ENCODE measurements around the gene C1orf167.

C1orf167 gene

DNA sequence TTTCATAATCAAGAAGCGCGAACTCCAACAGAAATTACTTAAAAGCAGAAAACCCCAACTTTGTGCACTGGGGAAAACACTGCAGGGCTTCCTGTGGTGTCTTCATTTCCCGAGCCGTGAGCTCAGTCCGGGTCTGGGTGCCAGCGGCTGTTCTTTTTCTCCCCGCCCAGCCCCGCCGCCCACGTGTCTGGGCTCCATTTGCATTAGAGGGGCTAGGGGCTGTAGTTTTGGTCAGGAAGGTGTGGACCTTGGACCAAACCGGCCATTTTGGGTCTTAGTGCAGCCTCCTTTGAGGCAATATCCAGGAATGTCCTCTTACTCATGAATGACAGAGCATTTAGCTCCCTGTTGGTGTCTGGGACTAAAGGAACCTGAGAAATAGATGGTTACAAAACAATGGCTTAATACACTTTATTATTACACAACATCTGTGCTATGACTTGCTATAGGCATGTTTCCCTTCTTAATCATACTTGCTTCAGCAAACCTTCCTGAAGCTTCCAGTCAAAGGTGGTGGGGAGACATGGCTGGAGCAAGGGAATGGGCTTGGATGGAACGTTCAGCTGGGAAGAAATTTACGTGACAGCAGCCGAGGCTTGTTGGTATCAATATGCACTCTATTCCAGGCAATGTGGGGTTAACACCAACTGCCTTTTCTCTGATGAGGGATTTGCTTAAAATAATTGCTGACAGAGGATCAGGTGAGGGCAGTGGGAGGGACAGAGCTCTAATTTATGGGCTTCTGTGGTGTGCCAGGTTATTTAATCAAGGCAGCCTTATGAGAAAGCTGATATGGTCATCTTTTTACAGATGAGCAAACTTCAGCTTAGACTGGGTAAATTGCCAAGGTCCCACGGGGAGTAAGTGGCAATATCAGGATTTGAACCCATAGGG is 25.0 kb upstream of the C1orf167 start:
- peak; percentile 44 for DNase-seq

DNA sequence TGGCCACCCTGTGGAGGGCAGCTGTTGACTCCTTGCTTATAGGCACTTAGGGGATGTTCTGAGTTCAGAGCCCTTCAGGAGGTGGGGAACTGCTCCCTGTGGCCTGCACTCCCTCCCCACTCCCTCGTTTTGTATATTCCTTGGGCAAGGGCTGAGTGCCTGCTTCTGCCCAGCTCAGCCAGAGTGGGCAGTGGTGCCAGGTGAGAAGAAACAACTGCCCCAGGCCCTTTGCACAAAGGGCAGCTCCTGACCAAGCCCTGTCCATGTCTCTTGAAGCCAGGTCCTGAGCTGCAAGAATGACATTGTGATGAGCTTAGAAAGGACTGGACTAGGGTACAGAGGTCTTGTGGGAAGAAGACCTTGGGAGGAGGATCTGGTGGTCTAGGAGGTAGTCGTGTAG is 23.9 kb upstream of the C1orf167 start:
- DNase-seq, result no peak

DNA sequence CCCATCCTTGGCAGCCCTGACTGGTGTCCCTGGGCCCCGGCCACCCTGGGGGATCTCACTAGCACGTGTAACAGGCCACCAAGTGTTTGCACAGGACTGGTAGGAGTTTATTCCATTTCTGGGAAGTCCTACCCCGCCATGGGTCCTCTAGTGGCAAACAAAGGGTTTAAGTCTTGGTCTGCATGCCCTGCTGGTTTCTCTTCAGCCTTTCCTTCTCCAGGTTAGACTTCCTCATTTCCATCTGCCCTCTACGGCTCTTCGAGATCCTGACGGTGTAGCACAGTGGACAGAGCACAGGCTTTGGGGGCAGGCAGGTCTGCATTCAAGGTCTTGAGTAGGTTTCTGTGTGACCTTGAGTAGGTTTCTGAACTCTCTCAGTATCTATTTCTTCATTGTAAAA is 23.2 kb upstream of the C1orf167 start:
- no peak for DNase-seq

DNA sequence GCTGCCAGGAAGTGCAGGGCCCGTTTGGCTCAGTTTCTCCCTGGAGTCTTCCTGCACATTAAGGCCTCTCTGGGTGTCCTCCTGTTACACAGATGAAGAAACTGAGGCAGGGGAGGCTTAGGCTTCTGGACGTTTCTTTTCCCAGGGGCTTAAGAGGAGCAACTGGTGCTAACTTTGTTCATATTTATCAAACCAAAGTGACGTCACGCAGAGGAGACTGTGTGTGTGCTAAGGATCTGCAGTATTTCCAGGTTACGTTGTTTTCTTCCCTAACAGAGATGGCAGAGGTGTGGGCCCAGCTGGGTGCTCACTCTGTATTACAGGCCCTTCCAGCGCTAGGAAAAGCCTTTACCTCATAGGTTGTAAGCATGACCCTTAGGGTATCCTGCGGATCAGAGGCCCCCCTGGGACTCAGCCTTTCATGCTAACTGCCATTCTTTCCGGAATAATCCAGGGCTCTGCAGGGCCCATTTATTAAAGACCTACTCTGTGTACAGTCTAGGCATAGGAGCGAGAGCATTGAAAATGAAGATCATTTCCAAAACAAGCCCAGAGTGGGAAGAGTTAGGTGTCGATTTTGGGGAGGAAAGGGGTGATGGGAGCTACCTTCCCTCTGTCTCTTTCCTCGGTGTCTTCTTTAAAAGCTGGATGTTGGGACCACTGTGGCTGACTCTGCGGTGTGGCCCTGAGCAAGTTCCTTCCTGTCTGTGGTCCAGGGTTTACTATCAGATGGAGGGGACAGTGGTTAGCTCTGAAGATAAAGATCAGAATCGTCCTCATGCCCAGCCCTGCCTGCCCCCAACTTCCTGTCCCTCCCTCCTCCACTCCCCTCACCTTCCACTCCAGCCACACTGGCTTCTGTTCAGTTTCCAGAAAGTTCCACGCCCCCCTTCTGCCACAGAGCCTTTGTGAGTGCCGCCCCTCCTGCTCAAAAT is 21.5 kb upstream of the C1orf167 start:
- DNase-seq, result peak; percentile 33

DNA sequence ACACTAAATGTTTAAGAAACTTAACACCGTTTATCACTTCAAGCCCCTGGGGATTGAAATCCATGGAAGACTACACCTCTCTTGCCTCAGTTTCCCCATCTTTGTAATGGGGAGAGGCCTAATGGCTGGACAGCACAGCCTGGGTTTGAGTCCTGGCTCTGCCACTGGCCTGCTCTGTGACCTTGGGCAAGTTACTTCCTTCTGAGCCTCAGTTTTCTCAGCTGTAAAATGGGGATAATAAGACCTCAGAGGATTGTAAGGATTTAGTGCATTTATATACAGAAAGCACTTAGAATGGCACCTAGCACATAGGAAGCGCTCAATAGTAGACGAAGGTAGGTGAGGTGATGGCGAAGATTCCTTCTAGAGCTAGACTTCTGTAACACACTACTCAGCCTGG is 20.5 kb upstream of the C1orf167 start:
- DNase-seq, result no peak

DNA sequence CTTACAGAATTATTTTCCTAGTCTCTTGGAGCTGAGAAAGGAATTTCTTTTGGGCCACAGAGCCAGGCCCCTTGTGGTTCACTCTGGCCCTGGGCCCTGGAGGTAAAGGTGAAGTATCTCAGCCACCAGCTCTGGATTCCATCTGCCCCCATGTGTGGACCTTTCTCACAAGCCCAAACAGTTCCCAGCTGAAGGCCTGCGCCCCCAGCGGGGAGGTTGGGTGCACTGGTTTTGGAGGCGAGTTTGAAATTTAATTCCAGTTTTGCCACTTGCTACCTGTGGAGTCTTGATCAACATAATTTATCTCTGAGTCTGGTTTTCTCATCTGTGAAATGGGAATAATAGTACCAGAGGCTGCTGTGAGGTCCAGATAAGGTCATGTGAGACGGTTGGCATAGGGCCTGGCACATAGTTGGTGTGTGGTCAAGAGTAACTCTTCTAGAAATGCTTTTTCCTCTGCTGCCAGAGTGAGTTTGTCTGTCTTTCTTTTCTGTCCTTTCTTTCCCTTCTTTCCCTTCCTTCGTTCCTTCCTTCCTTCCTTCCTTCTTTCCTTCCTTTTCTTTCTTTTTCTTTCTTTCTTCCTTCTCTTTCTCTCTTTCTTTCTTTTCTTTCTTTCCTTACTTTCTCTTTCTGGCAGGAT is 20.0 kb upstream of the C1orf167 start:
- no peak for DNase-seq

DNA sequence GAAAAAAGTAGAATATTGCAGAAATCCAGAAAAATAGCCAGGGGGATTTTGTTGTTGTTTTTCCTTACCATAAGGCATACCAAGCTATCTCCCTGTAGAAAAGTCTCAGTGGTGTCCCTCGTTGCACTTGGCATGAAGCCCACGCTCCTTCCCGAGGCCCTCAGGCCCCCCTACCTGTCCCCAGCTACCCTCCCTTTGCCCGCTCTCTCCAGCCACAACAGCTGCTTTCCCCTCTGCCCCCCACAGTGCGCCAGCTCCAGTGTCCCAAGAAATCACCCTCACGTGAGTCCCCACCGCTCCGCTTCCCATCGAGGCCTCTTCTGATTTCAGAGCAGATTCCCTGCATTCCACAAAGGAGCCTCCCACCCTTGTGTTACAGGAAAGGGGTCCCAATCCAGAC is 17.7 kb upstream of the C1orf167 start:
- DNase-seq, result no peak

DNA sequence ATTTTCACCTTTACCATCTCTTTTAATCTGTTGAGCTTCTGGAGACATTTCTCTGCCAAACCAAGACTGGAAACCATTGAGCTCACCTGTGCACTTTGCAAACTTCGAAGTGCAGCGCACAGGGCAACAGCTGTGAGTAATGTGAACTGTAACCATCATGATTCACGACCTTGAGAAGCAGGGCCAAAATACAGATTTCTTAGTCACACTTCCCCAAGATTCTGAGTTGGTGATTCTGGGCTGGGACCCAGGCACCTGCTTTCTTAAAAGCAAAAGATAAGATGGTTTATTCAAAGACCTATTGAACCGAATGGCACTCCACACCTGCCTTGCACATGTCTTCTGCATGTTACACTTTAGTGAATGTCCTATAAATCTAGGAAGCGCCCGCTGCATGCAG is 15.9 kb upstream of the C1orf167 start:
- no peak for DNase-seq

DNA sequence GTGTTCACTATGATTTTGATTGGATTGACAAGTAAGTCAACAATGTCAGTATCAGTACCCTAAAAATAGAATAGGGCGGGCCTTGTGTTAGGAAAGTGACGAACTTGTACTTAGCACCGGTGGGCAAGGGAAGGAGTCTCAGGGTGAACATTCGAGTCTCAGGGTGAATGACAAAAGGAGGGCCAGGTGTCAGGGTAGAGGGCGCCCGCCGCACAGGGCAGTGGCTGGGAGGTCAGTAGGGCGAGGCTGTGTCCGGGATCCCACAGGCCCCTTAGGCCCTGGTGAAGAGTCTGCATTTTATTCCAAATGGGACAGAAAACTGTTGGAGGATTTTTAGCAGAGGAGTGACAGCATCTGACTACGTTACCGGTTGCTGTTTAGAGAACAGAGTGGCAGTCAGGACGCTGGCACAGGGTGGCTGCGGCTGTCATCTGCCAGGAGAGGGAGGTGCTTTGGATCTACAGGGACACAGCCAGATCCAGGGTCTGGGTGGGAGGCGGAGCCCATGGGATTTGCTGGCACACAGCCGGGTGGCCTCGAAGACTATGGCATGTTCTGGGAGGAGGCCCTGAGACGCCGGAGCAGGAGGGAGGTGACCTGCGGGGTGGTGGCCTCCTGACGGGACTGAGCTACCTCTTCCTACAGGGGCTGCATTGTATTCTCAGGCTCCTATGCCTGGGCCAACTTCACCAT is 15.1 kb upstream of the C1orf167 start:
- no peak for DNase-seq

DNA sequence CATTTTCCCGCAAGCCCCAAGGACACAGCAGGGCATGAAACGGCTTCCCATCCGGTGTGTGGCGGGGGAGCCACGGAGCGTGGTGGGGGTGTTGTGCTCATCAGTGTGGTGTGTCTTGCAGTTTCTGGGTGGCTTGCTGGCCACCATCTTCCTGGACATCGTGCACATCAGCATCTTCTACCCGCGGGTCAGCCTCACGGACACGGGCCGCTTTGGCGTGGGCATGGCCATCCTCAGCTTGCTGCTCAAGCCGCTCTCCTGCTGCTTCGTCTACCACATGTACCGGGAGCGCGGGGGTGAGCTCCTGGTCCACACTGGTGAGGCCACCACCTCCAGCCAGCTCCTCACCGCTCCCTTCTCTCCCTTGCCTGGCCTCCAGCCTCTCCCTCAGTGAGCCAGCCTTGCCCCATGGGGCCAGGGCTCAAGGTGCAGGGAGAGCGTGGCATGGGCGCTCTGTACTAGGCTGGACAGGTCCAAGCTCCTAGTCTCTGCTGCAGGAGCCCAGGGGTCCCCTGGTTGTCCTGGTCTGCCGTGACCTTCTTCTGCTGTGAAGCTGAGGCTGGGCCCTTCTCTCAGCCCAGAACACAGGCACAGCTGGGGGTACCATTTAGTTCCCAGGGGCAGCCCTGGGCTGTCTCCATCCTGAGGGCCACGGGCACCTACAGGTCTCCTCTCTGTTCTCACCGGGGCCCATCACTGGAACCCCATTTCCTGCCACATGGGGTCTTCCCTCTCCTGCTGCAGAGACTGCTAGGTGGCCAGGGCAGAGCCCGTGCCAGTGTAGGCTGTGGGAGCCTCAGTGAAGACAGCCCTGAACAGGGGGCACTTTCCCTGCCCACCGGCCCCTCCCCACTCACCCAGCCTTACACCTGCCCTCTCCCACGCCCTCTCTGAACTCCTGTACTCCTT is 13.4 kb upstream of the C1orf167 start:
- DNase-seq, result no peak

DNA sequence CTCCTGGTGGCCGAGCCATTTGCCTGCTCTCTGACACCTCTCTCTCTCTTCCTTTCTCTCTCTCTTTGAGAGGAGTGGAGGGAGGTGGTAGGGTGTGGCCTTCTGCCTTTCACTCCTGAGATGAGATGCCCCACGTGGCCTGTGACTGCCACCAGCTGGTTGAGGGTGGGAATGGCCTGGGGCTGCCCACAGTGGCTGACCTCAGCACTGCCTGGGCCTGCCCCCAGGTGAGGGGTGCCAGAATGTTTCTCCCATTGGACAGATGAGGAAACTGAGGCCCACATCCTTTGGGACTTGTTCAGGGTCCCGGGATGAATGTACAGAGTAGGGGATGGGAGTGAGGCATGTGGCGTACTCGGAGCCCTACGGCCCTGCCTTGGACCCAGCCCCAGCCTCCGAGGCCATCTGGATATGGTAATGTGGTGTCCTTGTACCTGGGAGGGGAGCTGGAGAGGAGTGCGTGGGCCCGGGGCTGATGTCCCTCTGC is 12.7 kb upstream of the C1orf167 start:
- peak; percentile 51 for DNase-seq

DNA sequence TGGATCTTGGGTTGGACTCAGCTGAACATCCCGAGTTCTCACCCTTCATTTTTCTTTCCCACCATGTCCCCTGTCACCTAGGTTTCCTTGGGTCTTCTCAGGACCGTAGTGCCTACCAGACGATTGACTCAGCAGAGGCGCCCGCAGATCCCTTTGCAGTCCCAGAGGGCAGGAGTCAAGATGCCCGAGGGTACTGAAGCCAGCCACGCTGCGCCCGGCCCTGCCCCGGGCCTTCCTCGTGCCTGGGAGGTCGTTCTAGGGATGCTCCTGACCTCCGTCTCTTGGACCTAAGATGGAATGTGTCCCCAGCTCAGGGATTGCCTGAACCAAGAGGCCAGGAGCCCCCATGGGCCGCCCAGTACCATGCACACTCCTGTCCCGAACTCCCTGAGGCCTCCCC is 12.0 kb upstream of the C1orf167 start:
- DNase-seq, result no peak

DNA sequence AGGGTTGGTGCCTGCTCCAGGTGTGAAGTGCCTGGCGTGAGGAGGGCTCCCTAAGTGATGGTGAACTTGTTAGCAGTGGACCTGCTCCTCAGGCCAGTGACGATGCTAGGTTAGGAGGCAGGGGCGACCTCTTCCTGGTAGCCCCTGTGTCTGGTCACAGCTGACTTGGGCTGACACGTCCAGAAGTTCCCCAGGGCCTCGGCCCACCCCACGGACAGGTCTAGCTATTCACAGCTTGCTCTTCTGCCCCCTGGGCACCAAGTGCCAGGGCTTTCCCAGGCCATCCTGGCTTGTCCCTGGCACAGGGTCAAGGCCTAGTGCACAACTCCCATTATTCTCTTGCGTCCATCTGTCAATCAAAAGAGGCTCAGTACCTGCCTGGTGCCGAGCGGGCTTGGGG is 10.9 kb upstream of the C1orf167 start:
- DNase-seq, result no peak

DNA sequence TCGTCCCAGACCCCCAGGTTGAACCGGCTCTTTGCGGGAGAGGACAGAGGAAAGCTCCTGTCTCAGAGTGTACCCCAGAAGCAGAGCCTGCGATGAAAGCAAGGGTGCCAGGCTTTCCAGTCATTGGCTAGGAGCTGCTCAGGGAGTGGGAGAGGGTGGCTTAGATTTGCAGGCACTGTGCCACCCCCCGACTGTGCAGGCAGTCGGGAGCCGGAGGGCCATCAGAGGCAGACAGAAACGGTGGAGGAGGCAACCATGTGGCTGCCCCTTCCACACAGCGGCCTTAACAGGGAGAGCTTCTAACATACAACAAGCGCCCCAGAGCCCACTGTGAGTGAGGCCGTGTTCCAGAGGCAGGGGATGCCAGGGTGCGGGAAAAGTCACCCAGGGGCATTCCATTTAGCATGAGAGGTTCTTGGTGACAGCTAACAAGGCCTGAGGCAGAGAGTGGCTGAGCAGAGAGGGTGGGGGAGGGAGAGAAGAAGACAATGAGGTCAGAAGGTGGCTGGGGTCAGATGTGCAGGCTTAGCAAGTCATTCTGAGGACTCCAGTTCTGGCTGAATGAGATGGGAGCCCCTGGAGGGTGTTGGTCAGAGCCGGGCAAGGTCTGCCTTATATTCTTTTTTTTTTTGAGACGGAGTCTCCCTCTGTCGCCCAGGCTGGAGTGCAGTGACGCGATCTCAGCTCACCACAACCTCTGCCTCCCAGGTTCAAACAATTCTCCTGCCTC is 9.5 kb upstream of the C1orf167 start:
- no peak for DNase-seq

DNA sequence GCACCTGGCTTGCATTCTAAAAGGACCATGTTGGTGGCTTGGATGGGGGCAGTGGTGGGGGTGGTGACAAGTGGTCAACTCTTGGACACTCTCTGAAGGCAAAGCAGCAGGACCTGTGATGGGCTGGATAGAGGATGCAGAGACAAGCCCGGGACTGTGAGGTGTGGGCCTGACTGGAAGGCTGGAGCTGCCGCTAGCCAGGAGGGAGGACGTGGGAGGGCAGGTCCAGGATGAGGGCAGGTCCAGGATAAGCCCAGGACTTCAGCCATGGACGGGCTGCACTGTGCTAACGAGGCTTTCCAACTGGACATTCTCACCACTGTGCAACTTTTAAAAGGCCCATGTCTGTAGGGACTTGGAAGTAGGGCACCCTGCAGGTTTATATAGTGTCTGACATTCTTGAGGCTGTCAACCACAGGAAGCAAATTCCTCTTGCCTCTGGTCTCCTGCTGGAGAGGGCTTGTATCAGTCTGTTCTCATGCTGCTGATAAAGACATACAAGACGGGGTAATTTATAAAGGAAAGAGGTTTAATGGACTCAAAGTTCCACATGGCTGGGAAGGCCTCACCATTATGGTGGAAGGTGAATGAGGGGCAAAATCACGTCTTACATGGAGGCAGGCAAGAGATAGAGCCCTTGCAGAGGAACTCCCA is 8.3 kb upstream of the C1orf167 start:
- DNase-seq, result no peak

DNA sequence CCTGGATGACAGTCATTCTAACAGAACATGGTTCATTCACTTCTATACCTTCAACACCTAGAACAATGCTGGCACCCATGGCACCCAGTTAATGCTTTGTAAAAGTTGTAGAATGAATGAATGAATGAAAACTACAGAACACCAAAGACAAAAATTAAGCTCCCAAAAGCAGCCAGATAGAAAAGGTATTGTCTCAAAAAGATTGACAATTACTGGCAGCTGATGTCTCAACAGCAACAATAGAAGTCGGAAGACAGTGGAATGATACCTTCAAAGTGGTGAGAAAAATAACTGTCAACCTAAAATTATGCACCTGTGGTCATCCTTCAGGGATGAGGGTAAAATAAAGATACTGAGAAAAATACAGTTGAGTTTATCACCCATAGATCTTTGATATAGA is 4.9 kb upstream of the C1orf167 start:
- no peak for DNase-seq

DNA sequence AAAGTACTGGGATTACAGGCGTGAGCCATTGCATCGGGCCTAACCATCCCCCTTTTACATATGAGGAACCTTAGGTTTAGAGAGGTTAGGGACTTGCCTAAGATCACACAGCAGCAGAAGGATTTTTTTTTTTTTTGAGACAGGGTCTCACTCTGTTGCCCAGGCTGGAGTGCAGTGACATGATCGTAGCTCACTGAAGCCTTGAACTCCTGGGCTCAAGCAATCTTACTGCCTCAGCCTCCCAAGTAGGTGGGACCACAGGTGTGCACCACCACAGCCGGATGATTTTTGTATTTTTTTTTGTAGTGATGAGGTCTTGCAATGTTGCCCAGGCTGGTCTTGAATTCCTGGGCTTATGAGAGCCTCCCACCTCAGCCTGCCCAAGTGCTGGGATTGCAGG is 2.2 kb upstream of the C1orf167 start:
- DNase-seq, result no peak

DNA sequence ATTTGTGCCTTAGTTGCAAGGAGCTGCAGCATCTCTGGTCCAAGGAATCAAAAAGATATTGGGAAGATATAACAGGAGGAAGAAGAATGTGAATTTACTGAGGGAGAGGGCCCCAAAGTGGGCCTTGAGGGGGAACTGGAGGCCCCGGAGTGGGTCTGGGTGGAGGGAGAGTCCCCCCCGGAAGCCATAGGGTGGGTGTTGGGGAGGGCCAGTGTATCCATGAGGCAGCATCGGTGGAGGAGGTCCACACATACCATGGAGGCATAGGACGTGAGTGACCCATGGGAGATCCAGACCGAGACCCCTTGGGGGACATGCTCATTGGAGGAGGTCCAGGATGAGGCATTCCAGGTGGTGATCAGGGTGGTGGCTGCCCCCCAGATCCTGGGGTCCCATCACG is 708 bp upstream of the C1orf167 start:
- DNase-seq, result no peak

DNA sequence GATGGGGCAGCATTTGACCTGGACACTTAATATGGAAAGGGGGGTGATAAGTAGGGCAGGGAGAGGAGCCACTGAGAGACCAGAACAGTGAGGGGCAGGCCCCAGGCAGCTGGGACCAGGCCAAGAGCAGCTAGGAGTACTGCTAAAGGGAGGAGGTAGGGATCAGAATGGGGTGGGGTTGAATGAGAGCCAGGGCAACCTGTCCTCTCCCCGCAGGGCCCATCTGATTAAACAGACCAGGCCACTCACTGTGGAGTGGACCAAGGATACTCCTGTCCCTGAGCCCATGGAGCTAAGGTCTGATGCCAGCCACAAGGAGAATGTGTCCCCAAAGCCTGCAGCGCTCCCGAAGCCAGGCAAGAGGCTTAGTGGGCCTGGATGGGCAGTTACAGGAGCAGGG is 2.1 kb downstream of the C1orf167 start:
- no peak for DNase-seq

DNA sequence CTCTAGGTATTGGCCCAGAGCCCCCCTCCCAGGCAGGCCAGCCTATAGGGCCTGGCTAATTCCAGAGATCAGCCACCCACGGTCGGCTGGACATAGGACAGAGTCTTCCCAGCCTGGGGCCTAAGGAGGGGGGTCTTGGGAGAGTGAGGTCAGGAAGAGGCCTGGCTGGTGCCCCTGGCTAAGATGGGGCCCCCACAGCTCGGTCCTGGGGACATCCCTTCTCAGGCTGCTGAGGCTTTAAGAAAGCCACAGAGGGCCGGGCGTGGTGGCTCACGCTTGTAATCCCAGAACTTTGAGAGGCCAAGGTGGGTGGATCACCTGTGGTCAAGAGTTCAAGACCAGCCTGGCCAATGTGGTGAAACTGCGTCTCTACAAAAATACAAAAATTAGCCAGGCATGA is 2.5 kb downstream of the C1orf167 start:
- DNase-seq, result no peak
